HG02571 (cell line): ENCODE data around the gene NETO1.
A peak's percentile ranks its signal among the peaks of the same experiment; 100 is the strongest.

Source experiments
- ATAC-seq: cut with Tn5 transposase; IDR thresholded peaks from one replicate; pipeline ENCODE4 v1.9.1; 2021; ENCODE audit warnings: mild to moderate bottlenecking, moderate library complexity; ENCODE audit not compliant: unreplicated experiment

The NETO1 gene

DNA sequence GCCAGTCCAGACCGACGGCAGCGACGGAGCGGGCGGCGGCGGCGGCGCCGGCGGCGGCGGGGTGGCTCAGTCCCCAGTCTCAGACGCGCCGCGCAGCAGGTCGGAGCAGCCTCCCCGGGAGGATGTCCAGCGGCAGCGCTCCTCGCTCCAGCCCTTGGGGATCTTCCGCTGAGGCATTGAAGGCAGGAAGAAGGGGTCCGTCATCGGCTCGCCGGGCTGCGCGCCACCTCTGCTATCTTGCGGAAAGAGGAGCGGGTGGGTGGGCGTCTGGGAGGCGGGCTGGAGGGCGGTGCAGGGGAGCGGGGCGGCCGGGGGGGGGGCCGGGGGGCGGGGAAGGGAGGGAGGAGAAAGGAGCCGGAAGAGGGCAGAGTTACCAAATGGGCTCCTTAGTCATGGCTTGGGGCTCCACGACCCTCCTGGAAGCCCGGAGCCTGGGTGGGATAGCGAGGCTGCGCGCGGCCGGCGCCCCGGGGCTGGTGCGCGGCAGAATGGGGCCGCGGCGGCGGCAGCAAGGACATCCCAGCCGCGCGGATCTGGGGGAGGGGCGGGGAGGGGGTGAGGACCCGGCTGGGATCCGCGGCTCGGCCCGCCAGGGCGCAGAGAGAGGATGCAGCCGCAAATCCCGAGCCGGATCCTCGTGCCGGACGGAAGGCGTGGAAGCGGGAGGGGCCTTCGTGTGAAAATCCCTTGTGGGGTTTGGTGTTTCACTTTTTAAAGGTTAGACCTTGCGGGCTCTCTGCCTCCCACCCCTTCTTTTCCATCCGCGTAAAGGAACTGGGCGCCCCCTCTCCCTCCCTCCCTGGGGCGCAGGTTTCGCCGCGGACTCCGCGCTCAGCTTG, at the start of gene NETO1:
Gene NETO1 (minus strand): TSS at position 242 of the 839 bp plus-strand sequence. CDS start 696 bp downstream, outside the sequence.
- no peak for ATAC-seq

DNA sequence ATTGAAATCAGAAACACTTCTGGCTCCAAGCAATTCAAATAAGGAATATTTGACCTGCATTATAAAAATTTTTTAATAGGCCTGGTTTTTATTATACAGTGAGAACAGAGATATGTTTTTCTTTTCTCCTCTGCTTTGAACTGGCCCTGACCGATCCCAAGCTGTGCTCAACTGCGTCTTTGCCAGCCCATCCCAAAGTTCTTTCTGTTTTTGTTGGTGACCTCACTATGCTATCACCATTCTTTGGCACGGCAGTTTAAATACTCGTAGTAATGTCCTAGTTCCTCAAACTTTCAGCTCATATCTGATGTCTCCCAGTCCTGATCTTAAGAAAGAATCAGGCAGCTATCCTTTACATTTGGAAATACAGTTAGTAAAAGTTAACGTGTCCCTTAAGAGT, 42.3 kb upstream of the NETO1 start:
- ATAC-seq = no peak

GRCh38 chr18:72908181-72908580, 40.4 kb upstream of the NETO1 start:
- ATAC-seq = no peak

GRCh38 chr18:72903033-72903432, 35.2 kb upstream of the NETO1 start:
- no peak for ATAC-seq

DNA sequence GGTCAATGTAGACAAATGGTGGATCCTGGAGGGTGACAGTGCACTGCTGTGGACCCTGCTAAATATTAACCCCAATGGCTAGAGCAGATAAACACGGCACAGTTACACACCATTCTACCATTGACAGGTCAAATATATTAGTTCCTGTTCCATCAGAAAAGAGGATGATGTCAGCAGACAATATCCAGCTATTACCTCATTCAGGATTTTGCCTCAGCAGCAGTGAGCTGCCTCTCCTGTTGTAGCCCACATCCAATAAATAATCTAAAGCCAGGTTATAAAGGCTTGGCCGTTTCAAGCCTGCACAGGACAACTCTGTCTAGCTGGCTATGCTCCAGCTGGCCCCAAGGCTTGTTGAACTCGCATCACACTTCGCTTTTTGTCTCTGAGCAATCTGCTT, 31.6 kb upstream of the NETO1 start:
- ATAC-seq = no peak

DNA sequence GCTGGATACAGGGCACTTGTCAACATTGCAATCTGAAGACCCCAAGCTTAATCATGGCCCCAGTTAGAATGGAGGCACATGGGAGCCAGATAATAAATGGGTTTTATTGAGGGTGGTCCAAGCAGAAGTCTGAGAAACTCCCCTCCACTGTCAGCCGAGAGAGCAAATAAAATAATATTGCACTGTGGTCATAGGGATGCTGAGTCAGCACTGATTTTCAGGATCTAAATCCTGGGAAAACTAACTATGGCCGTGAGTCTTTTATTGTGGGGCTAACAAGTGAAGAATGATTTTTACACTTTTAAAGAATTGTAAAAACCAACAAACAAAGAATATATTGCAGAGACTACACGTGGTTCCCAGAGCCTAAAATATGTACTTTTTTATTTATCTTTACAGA, 31.1 kb upstream of the NETO1 start:
- no peak for ATAC-seq

DNA sequence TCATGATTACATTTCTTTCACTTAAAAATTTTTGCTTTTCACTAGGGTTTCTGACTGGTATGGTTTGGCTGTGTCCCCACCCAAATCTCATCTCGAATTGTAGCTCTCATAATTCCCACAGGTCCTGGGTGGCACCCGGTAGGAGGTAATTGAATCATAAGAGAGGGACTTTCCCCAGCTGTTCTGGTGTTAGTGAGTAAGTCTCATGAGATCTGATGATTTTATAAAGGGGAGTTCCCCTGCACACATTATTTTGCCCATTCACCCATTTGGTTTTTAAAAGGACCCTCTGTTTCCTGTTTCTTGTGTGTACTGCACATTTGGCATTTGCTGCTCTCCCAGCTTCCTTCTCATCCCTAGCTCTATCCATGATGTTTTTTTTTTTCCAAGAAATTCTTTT, 27.8 kb upstream of the NETO1 start:
- no peak for ATAC-seq

DNA sequence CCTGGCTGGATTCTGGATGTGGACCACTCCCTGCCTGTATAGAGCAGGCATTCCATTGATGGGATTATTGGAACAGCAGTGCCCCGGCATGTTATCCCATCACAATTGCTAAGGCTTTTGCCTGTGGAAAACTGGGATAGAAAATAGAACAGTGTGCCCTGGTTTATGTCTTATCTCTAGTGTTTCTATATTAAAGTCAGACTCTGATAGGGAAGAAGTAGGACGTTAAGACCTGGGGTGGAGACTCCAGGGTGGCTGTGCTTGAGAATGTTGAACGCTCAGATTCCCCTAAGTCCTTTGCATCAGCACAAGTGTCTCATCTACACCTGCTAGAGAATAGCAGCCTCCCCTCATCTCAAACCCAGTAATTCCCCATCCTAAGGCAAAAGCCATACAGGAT, 10.8 kb upstream of the NETO1 start:
- ATAC-seq = no peak

DNA sequence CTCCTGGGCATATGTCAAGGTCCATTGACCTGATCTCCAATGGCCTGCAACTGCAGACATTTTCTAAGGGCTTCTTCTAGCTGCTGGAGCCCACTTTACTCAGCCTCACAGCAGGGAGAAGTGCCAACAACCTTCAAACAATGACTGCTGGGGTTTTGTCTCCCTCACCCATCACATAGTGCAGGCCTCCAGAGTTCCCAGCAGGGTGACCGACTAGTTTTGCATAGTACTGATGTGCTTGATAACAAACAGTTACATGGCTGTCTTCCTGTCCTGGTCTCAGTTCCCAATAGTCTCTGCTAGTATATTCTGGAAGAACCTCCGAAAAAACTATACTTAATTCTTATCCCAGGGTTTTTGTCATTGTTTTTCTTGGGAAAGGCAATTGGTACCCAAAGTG, 10.4 kb upstream of the NETO1 start:
- no peak for ATAC-seq

DNA sequence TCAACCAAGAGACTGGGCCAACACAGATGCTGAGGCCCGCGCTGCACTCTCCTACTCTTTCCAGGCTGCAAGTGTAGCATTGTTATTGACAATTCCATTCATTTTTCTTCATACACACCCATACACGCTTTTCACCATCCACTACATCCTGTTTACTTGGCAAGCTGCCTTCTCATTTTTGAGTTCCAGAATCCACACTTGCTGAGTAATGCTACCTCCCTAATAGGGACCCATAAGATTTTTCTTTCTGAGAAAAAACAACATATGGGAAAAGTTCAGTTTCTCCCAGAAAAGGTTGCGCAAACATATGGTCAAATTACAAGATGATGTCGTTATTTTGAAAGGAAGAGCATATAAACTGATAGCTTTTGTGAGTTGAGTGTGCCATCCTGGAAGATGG, 3.3 kb upstream of the NETO1 start:
- ATAC-seq = no peak

DNA sequence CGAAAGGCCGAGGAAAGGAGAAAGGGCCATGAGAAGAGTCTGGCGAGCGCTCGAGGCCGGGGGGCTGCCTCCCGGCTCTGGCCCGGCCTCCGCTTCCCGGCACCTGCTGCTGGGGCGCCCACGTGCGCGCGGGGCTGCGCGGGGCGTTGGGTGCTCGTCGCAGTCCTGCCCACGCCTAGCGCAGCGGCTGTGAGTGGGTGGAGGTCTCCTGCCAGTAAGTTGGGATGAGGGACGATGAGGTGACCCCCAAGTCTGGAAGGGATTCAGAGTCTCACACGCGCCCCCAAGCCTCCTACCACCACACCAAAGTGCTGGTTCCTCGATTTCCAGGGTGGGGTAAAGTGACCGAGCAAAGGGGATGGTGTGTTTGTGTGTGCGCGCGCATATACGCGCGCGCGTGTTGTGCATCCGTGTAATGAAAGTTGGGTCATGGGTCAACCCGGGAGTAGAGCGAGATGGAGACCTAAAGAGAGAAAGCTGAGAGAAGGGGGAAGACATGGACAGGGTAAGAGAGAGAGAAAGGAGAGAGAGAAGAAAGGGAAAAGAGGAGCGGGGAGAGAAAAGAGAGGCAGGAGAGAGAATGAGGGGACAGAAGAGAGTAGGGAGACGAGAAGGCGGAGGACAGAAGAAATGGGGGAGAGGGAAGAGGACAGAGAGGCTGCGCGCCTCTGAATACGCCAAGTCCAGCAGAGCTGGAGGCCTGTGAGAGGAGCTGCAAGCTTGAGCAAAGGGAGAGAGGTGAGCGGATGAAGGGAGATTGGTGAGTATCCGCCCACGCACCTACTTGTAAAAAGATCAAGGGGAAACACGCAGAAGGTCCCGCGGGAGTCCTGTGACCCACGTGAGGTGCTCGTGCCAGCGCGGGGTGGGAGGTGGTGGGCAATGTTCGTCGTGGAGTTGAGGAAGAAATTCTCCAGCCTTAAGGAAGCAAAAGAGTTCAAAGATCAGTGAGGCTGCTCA, 1.7 kb upstream of the NETO1 start:
- ATAC-seq = peak; percentile 40

DNA sequence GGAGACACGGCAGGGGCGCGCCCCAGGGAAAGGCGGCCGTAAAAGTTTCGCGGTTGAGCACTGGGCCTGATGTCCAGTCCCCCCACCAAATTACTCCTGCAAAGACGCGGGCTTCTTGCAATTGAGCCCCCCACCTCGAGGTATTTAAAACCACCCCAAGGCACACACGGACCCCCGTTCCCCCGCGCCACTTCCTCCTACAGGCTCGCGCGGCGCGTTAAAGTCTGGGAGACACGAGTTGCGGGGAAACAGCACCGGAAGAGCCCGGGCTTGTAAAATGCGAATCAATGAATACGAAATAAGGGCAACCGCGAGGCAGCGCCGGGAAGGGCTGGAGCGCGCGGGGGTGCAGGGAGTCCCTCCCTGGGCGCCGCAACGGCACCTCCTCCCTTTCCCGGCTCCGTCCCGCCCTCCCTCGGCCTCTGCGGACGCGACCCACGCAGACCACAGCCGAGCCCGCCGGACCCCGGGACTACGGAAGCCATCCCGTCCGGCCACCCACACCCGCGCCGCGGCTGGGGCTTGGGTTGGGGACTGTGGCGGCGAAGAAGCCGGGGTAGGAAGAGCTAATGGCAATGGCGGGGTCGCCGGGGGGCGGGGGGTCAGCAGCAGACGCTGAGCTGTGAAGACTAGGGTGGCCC, 918 bp upstream of the NETO1 start:
- no peak for ATAC-seq

- ATAC-seq = no peak
Observed at GRCh38 chr18:72866901-72867745, 664 bp downstream of the NETO1 start.

DNA sequence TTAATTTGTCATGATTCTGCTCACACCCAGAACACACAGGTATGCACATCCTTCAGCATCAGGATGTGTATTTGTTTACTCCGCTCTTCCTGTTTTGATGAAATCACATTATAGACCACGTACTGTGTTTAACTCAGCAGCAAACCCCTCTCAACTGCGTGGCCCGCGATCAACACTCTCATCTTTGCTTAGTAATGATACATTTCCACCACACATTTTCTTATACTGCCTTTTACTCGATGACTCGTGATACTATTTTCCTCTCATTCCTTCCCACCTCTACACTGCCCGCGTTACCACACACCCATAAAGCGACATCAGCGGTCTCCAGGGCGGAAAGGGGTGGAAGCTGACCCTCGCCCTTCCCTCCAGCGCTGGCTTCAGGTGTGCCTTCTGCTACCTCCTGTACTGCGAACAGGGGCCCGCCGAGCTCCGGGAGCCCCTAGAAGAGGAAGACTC, 1.3 kb downstream of the NETO1 start:
- no peak for ATAC-seq

- ATAC-seq = no peak
Observed at GRCh38 chr18:72863754-72864153, 4.0 kb downstream of the NETO1 start.

DNA sequence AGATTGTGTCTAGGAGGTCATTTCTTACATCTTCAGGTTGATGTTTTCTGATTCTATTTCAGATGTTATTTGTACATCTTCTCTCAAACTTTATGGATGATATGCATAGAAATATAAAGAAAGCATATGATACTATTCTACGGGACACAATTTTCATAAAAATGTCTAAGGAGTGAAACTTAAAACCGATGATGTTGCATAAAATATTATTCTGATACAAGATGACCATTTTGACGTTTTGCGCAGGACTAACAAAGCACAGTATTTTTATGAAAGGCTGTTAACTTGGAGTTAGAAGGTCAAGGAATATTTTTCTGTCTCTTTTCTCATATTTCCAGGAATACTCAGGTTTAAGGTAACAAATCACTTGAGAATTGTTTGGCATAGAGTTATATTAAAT, 8.7 kb downstream of the NETO1 start:
- ATAC-seq = no peak

DNA sequence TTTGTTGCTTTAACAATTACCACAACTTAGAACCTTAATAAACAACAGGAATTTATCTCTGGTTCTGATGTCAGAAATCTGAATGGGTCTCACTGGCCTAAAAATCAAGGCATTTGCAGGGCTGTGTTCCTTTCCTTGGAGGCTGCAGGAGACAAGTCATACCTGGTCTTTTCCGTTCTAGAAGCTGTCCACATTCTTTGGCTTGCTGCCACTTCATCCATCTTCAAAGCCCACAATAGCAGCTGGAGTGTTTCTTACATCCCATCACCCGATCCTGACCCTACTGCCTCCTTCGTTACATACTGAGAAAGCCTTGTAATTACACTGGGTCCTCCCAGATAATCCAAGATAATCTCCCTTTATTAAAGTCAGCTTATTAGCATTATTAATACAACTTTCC, 18.1 kb downstream of the NETO1 start:
- ATAC-seq = no peak

GRCh38 chr18:72848503-72849237, 19.1 kb downstream of the NETO1 start:
- ATAC-seq = no peak

DNA sequence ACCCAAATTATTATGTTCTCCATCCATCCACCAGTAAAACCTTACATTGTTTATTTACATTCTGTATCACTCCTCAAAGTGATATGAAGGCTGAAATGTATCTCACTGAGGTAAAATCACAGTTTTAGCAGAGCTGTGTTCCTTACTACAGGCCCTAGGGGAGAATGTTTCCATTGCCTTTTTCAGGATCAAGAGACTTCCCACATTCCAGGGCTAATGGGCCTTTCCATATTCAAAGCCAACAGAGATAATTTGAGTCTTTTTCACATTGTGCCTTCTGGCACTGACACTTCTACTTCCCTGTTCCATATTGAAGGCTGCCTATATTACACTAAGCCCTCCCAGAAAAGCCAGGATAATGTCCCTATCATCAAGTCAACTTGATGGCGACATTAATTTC, 20.0 kb downstream of the NETO1 start:
- ATAC-seq = no peak
